ENCODE results near the gene NDUFA8.

NDUFA8 gene

DNA sequence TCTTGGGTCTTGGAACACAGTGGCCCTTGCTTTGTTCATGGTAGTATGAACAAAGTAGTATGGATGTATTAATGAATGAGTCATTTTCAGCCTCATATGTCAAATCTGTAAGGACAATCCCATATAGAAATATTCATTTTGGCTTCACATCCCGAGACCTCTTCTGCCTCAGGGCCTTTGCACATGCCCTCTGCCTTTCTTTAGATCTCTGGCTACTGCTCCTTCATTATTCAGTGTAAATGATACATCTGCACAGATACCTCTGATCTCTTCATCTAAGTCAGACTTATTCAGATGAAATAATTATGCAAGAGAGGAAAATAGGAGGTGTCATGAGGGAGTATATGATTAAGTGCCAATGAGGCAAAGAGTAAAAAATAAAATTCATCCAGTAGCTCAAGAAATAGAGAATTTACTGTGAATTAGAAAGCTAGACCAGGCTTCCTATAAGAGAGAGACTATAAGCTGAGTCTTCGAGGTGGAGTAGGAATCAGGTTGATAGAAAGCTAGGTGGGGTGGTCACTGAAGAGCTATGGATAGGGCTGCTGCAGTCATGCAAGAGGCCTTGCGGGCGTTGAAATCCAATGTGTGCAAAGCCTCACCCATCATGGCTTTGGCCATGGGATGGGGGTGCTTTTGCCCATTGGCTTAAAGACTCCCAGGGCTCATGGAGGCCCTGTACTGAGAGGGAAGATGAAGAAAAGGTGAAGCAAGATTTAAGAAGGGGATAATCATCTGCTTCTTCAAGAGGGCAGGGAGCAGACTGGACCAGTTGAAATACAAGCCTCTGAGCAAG lies 62.8 kb downstream of the NDUFA8 start:
- DNase-seq = no peak

DNA sequence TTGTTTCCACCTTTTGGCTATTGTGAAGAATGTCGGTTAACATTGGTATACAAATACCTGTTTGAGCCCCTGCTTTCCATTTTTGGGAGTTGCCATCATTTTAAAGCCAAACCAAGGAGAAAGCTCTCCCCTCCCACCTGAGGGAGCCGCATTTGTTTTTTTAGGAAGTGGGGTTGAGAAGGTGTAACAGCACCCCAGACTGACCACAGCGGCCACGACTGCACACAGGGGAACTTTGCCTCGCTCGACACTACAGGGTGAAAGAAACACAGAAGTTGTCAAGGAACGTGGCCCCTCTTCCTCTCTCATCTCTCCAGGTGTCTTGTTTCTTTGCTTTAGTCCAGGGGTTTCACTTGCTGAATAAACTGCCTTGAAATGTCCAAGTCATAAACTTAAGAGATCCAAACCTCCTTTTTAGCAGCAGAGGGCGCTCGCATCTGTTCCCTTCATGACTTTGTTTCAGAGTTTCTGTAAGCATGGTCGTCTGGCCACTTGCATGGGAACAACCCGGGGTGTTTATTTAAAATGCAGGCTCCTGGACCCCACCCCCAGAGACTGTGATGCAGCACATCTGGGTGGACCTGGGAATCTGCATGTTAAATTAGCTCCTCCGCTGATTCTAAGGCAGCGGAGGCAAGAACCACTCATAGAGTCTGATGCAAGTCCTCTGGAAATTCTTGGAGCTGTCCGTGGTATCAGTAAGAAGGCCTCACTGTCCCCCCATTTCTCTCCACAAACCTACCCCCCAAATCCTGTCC lies 64.4 kb downstream of the NDUFA8 start:
- DNase-seq = peak; percentile 27

All from NCI-H774 (cell line).